T-helper 17 cell (primary cell): ENCODE measurements around the gene TIMM22. TPM values are rescaled to one million over a fixed set of nuclear protein-coding genes. Genes with fewer than 3 reads are reported as not detected.

ENCODE experiments used
- ATAC-seq: fragments of 150-1000 bp; cut with Tn5 transposase; 2 replicates; pipeline ENCODE4 v1.10.0; 2021; ENCODE audit warnings: mild to moderate bottlenecking, moderate library complexity
- DNase-seq, 3 donors: peaks; one replicate each; pipeline versions ENCODE4 v3.0.0 to v3.0.0-alpha.2; 2020 to 2021
- H3K9me3 ChIP-seq: one replicate; pipeline ENCODE4 v1.7.0; 2013; ENCODE audit warnings: low read length, mild to moderate bottlenecking; ENCODE audit not compliant: control insufficient read depth, poor library complexity, severe bottlenecking
- H3K27ac Mint-ChIP-seq: one replicate; pipeline ENCODE4 v1.8.0; 2022; ENCODE audit warnings: mild to moderate bottlenecking, moderate library complexity, mixed read lengths
- H3K27me3 Mint-ChIP-seq: one replicate; pipeline ENCODE4 v1.8.0; 2022; ENCODE audit warnings: mixed read lengths
- H3K36me3 Mint-ChIP-seq: one replicate; pipeline ENCODE4 v1.8.0; 2022; ENCODE audit warnings: low read depth, mixed read lengths
- H3K4me1 Mint-ChIP-seq: one replicate; pipeline ENCODE4 v1.8.0; 2022; ENCODE audit warnings: mild to moderate bottlenecking, mixed read lengths
- H3K4me3 Mint-ChIP-seq: one replicate; pipeline ENCODE4 v1.8.0; 2022; ENCODE audit warnings: mild to moderate bottlenecking, moderate library complexity, mixed read lengths
- total RNA-seq, 4 donors: library from RNA in 2 of 4; stranded (reverse) in 2 of 4; gene quantifications; one replicate each; pipeline ENCODE4 v1.2.3 and lab custom pipeline; 2022 to 2026

The TIMM22 gene
- total RNA-seq, 2 donors from 2014 or later = 7.4 to 8.3 TPM

DNA sequence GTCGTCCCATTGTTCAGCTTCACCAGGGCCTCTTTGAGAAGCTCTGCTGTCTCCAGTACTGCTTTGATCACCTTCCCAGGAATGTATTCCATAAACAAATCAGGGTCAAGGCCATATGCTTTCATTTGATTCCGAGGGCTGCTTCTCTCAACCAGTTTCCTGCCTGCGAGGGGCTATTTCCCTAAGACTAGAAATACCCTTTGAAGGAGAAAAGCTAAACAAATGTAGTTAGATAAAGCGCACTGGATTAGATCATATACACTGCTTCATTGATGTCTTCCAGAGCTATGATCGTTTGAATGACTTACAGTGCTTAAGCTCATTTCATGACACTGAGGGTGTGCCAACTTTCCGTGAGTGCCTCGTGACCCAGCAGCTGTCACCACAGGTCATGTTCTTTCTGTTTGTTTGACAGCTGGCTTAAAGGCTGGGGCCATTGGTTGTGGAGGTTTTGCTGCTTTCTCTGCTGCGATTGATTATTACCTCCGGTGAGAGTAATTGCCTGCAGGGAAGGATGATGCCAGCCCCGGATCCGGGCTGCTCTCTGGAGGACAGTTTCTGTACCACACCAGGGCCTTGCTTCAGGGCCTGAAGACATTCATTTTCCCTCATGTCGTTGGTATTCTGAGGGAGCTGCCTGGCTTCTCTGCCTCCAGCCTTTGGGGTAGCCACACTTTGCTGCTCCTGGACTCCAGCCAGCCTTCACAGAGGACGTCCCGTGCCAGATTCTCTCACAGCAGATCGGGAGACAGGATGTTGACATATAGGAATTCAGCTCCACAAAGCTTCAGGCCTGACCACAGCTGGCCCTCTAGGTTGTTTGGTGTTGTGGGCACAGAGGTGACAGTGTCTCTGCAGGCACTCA, 3.9 kb downstream of the TIMM22 start:
- Mint-ChIP-seq H3K4me1 (peaks cover 24% of the 10 kb centered on the region), H3K27me3 (no peaks in the 10 kb centered on the region), H3K27ac (no peak overlapping the region), H3K4me3 (no peak overlapping the region), H3K36me3 (peaks cover 3% of the 10 kb centered on the region)
- DNase-seq = no peak
- ATAC-seq = no peak
- no peaks in the 10 kb centered on the region for H3K9me3 ChIP-seq

DNA sequence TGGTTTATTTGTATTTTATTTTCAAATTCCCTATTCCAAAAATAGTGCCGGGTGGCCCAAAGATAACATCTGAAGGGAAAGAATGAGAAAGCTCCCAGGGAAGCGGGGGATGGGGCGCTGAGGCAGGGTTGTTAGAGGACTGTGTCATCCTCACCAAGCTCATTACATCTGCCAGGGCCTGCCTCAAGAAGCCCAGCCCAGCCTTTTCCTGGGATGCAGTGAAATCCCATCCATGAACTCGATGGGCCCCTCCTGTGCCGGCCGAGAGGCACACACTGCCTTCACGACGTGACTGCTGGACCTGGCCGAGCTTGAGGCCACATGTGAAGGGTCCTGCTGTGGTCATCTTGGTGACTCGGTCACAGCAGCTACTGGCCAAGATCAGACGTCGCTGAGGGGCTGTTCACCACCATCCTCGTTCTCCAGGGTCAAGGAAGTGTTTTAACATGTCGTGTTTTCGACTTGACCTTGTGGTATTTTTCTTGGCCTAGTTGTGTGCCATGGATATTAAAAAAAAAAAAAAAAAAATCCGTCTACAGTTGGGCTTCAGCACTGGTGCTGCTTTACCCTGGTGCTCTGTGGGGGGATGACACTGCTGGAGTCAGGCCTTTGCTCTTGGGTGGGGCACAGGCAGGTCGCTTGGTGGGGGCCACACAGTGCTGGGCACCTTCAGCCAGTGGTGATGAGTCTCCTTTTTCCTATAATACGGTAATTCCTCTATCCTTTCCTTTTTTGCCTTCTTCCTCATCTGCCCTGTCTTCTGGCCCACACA, 4.9 kb downstream of the TIMM22 start:
- Mint-ChIP-seq H3K36me3 (peaks cover 3% of the 10 kb centered on the region), H3K4me1 (peaks cover 22% of the 10 kb centered on the region), H3K27me3 (no peaks in the 10 kb centered on the region), H3K4me3 (peak overlapping the region; percentile 62), H3K27ac (no peak overlapping the region)
- no peaks in the 10 kb centered on the region for H3K9me3 ChIP-seq
- DNase-seq (no peak), ATAC-seq (no peak)

DNA sequence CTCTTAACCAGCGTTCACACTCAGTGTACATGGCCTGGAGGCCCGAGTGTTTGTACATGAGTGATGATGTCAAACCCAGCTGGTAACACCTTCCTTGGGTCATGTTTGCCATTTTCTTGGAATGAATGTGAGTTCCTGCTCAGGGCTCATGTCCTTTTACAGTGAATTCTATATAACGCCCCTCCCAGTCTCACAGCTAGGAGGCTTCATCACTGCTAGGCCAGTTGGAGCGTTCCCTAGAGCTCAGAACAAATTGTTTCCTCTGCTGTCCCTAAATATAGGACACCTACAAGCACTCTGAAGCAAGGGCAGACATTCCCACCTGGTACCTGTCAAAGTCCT, 5.5 kb downstream of the TIMM22 start:
- Mint-ChIP-seq H3K27me3 (no peaks in the 10 kb centered on the region), H3K27ac (no peak overlapping the region), H3K4me1 (peaks cover 19% of the 10 kb centered on the region), H3K4me3 (peak overlapping the region; percentile 62), H3K36me3 (peaks cover 3% of the 10 kb centered on the region)
- ATAC-seq = no peak
- DNase-seq = no peak
- no peaks in the 10 kb centered on the region for H3K9me3 ChIP-seq

DNA sequence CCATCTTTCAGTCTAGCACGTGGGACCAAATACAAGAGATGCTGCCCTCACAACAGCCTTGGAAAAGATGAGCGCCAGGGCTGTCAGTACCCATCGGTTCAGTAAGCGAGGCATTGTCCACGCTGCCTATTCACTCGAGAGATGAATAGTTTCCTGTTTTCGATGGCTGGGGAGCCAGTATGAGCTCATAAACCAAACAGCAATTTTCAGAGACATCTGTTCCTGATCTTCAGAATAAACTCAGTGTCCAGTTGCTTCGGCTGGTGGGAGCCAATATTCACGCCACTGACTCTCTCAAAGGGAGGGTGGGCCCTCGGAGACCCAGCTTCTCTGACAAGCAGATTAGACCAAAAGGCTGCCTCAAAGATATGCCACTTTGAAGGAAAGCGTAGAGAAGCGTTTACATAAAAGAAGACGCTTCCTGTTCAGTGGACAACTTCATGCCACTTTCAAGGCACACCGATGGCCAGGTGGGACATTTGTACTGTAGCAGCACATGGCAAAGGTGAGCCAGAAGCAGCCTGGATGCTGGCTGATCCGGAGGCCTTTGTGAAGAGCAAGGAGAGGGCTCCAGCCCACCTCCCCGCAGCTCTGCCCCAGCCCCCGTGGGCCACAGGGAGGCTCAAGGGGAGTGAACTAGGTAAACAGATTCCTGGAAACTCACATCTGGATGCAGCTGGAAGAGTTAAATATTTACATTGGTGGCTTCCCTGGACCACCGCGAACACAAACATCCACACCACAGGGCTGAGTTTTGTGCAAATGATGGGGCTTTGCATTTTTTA, 6.0 kb downstream of the TIMM22 start:
- DNase-seq (no peak), ATAC-seq (no peak)
- no peak overlapping the region for H3K27ac Mint-ChIP-seq
- H3K4me3 Mint-ChIP-seq = peak overlapping the region; percentile 62
- no peaks in the 10 kb centered on the region for H3K9me3 ChIP-seq
- H3K27me3 Mint-ChIP-seq = no peaks in the 10 kb centered on the region
- H3K4me1 Mint-ChIP-seq = peaks cover 17% of the 10 kb centered on the region
- H3K36me3 Mint-ChIP-seq = peaks cover 3% of the 10 kb centered on the region

DNA sequence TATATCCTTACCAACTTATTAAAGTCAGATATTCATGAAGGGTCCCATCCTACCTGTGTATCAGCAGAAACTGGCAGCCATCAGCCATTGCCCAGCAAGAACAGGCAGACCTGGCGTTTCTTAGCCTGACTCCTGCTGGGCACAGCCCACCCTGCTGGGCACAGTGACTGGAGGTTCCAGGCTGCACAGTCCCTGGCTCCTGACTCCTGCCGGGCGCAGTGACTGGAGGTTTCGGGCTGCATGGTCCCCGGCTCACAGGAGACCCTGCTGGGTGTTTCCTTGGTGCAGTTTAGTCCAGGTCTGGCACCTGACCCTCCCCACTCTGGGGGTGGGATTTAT, 6.7 kb downstream of the TIMM22 start:
- no peaks in the 10 kb centered on the region for H3K27me3 Mint-ChIP-seq
- no peaks in the 10 kb centered on the region for H3K9me3 ChIP-seq
- peaks cover 10% of the 10 kb centered on the region for H3K4me1 Mint-ChIP-seq
- no peak for DNase-seq
- peaks cover 3% of the 10 kb centered on the region for H3K36me3 Mint-ChIP-seq
- H3K27ac Mint-ChIP-seq = no peak overlapping the region
- ATAC-seq = no peak
- no peak overlapping the region for H3K4me3 Mint-ChIP-seq

DNA sequence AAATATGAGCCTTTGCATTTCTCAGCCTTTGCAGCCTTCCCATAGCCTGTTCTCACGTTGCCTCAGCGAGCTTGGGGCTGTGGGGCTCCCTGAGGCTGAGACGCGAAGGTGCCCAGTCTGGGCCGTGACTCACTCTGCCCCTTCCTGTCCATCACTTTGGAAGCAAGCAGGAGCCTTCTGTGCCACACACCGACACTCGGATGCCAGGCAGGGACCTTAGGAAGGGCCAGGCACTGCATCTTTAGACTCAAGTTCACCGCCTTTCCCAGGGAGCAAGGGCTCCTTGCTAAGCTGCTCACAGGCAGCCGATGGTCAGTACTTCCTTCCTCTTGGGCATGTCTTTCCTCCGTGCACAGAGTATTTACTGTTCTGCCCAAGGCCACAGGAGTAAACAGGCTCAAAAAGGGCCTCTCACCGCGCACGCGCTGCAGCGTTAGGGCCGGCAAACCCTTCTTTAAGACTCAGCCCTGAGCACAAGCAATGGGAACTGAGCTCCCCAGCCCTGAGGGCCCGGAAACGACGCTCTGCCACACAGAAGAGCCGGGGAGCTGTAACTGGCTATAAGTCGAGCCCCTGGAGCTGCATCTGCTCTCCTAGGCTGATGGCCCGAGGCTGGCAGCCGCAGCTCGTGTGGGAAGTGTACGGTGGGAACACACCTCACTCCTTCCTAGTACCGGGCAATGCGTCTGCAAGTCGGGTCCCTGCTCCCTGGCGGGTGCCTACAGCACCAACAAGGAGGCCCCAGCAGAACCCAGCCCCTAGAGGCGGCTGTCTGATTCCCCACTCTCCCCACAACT, 7.2 kb downstream of the TIMM22 start:
- H3K27me3 Mint-ChIP-seq = no peaks in the 10 kb centered on the region
- DNase-seq (no peak), ATAC-seq (no peak)
- no peaks in the 10 kb centered on the region for H3K9me3 ChIP-seq
- peaks cover 3% of the 10 kb centered on the region for H3K36me3 Mint-ChIP-seq
- peaks cover 8% of the 10 kb centered on the region for H3K4me1 Mint-ChIP-seq
- no peak overlapping the region for H3K4me3 Mint-ChIP-seq
- no peak overlapping the region for H3K27ac Mint-ChIP-seq

DNA sequence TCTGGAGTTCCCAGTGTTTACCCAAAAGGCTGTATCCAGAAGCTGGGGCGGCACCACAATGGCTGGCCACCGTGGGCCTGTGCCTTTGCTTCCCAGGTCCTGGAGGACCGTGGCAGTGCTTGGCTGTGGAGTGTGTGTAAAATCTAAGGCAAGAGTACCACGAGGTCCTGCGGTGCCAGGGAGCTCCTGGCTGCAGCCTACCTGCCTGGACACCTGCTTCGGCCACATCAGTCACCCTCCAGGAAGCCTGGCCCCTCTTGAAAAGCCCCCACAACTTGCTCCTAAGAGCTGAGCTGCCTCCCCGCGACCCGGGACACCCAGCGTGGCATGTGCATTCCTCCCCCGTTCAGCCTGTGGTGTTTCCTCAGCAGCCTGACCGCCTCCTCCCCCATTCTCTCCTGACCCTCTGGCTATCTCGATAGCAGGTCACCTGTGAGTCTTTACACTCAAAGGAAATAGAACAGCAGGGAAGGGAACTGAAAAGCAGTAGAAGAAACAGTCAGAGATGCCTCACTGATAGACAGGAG, 7.9 kb downstream of the TIMM22 start:
- Mint-ChIP-seq H3K27ac (no peak overlapping the region), H3K4me1 (peaks cover 6% of the 10 kb centered on the region), H3K27me3 (no peaks in the 10 kb centered on the region), H3K36me3 (peaks cover 3% of the 10 kb centered on the region), H3K4me3 (no peak overlapping the region)
- H3K9me3 ChIP-seq = no peaks in the 10 kb centered on the region
- ATAC-seq (no peak), DNase-seq (no peak)

DNA sequence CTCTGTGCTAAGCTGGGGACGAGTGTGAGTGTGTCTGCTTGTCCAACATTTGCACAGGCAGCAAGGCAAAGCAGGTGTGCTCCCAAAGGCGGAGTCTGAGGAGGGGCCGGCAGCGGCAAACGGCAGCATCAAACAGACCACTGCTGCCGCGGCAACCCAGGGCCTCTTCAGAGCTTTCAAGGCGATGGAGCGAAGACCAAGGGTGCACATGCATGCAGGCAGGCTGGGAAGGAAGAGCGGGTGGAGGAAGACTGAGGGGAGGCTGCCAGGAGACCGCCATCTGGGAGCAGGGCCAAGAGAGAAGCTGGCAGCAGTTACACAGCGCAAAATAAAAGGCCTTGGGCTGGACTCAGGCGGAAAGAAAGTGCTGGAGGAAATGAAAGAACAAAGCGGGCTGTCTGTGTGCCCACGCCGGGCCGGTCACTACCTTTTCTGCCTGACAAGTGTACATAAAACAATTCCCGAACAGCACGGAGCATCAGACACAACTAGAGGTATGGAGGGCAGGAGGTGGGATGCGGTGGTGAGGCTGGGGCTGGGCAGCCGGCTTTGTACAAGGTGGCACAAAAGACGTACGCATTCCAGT, 8.5 kb downstream of the TIMM22 start:
- no peak for ATAC-seq
- H3K27ac Mint-ChIP-seq = no peak overlapping the region

DNA sequence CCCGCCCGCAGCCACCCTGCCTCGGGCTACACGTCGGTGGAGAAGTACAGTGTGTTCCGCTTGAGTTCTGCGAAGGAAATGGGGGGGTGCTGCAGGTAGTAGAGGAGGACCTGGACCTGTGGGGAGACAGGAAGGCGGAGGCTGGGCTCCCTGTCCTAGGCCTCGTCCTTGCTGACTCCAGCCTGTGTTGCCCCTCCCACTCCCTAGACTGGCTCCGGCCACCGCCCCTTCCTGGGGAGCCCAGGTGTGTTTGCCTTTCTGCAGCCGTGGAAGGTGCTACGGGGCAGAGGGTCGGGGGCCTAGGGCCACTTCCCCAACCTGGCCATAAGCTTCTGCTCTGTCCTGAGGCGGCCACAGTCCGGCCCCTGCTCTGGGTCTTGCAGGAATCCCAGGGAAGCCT, 9.1 kb downstream of the TIMM22 start:
- ATAC-seq = no peak
- peaks cover 6% of the 10 kb centered on the region for H3K4me1 Mint-ChIP-seq
- no peaks in the 10 kb centered on the region for H3K9me3 ChIP-seq
- H3K36me3 Mint-ChIP-seq = peaks cover 3% of the 10 kb centered on the region
- no peak for DNase-seq
- H3K27ac Mint-ChIP-seq = no peak overlapping the region
- no peak overlapping the region for H3K4me3 Mint-ChIP-seq
- H3K27me3 Mint-ChIP-seq = no peaks in the 10 kb centered on the region

More for the DNA sequence above, 8.5 kb downstream of the TIMM22 start:
- peaks cover 3% of the 10 kb centered on the region for H3K36me3 Mint-ChIP-seq
- H3K9me3 ChIP-seq = no peaks in the 10 kb centered on the region
- H3K27me3 Mint-ChIP-seq = no peaks in the 10 kb centered on the region
- peaks cover 6% of the 10 kb centered on the region for H3K4me1 Mint-ChIP-seq
- no peak for DNase-seq
- H3K4me3 Mint-ChIP-seq = no peak overlapping the region

DNA sequence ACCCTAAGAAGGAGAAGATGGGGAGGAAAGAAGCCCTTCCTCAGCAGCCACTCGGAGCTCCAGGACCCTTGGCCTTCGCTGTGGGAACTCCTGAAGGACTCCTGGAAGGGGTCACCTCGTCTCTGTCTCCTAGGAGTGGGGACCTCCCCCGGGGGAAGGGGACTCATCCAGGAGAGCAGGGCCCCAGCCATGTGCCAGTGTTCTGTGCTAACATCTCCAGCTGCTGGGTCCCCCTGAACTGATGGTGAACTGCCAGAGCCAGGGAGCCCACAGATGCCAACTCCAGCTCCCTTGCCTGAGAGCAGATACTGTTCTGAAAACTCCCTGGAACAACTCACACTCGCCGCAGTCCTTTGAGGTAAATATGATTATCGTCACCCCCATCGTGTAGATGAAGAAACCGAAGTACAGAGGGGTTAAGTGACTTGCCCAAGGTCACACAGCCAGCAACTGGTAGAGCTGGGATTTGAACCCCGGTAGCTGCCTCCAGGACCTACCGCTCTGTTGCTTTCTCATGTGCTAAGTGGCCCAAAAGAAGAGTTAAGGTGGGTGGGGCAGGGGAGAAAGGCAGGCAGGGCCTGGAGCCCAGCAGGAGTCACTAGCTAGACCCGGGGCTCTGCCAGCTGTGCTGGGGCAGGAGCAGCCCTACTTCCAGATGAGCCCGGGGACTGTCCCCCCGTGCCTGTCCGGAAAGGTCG, 10.5 kb downstream of the TIMM22 start:
- Mint-ChIP-seq H3K4me1 (peaks cover 6% of the 10 kb centered on the region), H3K36me3 (no peaks in the 10 kb centered on the region), H3K27me3 (no peaks in the 10 kb centered on the region), H3K27ac (no peak overlapping the region), H3K4me3 (no peak overlapping the region)
- DNase-seq (no peak), ATAC-seq (no peak)
- H3K9me3 ChIP-seq = no peaks in the 10 kb centered on the region

DNA sequence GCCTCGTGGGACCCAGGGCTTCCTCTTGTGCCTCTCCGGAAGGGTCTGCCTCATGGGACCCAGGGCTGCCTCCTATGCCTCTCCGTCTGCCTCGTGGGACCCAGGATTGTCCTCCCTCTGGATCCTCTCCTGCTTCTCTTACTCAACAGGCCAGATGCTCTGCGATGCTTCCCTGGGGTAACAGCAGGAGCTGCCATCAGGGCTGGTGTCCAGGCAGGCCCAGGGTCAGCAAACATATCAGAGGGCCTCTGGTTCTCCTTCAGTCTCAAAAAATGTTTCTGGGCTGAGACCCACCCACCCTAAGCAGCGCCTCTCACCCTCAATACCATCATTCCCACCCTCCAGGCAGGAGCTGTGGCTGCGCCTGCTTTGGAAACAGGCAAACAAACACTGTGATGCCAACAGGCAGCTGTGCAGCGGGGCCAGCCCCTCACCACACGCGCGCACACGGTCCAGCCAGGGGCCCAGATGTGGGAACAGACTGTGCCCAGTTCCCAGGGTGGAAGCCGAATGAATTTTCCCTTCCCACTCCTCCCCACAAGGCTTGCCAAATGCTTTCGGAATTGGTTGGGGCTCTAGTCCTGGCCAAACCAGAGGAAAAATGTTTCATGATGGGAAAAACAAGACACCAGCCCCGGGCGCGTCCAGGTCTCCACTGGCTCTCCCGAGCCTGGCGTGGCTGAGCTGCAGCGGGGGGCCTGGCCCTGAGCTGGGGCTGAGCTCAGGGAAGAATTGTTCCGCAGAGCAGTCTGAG, 11.3 kb downstream of the TIMM22 start:
- Mint-ChIP-seq H3K36me3 (no peaks in the 10 kb centered on the region), H3K27ac (no peak overlapping the region), H3K4me1 (peaks cover 6% of the 10 kb centered on the region), H3K4me3 (no peak overlapping the region), H3K27me3 (no peaks in the 10 kb centered on the region)
- ATAC-seq (no peak), DNase-seq (no peak)
- no peaks in the 10 kb centered on the region for H3K9me3 ChIP-seq
